HG03457 (cell line): ENCODE results near the gene TBX20.
"Not testable (repeated sequence)": the region's sequence is repeated elsewhere in the genome, so short reads cannot be mapped to it uniquely, and the experiment has no call there.

Experiments
- ATAC-seq: cut with Tn5 transposase; IDR thresholded peaks from one replicate; pipeline ENCODE4 v1.9.1; 2021; ENCODE audit warnings: moderate number of reproducible peaks; ENCODE audit not compliant: unreplicated experiment

The TBX20 gene

DNA sequence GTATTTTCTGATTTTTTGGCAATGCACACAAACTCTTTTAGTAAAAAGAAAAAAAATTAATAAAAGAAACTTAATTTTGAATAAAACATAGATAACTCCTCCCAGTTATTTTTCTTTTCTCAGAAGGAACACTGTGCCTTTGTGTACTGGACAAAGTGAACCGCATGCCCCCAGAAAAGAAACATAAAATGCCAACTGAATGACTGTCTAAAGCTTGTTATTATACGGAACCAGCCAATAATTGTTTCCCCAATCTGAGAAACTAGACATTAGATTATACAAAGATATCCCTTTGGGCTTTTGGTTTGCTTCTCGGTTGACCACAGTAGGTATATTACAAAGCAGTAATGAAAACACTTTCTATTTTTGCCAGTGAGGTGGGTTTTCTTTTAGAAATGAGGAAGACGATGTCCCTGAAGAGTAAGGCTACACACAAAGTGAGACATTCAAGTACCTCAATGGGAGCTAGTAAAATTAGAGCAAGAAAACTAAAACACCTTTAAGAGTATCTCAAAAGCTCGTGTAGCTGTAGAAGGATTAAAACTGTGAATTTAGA lies 25.3 kb downstream of the TBX20 start:
- ATAC-seq: not testable (repeated sequence)

DNA sequence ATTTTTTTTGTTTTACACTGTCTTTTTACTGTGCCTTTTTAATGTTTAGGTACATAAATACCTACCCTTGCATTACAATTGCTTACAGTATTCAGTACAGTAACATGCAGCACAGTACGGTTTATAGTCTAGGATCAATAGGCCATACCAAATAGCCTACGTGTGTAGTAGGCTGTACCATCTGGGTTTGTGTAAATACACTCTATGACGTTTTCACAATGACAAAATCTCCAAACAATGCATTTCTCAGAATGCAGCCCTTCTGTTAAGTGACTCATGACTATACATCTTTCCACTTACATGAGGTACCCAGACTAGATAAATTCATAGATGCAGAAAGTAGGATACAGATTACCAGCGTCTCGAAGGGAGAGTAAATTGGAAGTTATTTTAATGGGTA lies 26.5 kb downstream of the TBX20 start:
- not testable (repeated sequence) for ATAC-seq

DNA sequence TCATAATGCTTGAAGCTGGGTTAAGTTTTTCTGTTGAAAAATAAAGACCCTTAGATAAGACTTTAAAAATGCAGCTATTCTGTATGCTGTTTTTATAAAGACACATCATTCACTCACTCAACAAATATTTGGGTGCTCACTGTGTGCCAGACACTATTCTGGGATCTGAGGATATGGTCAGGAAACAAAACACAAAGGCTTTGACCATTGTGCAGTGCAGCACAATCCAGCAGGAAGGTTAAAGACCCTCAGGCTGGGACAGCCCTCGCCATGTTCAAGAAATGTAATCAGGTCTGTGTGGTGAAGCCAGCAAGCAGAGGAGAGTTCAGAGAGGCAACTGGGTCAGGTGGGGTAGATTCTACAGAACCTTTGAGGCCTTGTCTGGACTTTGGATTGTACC lies 31.5 kb downstream of the TBX20 start:
- not testable (repeated sequence) for ATAC-seq

DNA sequence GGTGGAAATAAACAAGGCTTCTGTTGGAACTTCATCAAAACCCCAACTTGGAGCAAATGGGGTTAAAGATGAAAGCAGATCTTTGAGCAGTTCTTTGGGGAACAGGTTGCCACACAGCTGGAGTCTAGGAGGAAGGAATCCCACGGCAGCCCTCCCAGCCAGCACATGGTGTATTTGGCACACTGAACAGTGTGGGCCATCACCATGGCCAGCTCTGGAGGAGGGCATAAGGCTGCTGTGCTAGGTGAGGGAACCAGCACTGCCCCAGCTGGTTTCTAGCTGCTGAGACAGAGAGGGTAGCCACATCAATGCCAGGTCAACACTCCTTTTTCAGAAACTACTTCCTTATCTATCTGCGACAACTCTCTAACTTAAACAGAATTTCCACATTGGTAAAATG lies 33.7 kb downstream of the TBX20 start:
- not testable (repeated sequence) for ATAC-seq

DNA sequence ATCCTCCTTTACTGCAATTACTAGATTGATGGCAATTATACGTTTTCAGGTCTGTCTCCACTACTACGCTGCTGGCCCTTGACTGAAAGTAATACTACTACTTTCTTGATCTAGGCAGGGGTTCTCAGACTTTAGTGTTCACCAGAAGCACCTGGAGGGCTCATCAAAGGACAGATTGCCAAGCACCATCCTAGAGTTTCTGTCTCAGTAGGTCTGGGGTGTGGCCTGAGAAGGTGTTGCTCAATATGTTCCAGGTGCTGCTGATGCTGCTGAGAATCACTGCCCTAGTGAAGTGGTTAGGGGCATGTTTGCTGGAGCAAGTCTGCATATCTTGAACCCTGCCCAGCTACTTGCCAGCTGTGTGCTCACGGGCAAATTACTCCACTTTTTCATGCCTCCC lies 37.9 kb downstream of the TBX20 start:
- ATAC-seq: not testable (repeated sequence)

DNA sequence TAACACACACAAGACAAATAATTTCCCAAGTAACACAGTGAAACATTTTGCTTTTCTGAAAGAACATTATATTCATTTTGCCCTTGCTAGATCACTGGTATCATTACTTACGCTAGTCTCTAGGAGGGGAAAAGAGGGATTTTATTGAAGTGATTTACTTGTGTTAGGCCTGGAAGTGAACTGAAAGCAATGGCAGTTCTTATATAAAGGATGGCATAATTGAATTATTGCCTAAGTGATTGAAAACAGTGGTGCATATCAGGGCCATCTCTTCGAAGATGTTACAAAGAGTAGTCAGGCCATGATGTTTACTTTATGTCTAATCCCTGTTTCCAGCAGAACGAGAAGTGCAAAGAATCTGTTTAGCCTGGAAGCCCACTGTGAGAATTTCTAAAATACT lies 38.8 kb downstream of the TBX20 start:
- not testable (repeated sequence) for ATAC-seq

DNA sequence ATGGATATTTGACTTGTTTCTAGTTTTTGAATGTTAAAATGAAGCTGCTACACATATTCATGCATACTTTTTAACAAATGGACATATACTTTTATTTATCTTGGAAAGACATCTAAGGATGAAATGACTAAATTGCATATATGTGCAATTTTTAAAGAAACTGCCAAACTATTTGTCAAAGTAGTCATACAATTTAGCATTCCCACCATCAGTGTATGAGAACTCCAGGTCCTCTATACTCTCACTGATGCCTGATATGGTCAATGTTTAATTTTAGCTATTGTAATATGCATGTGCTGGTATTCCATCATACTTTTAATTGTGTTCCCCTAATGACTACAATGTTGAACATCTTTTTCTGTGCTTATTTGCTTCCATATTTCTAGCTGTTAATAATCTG lies 47.0 kb downstream of the TBX20 start:
- ATAC-seq: not testable (repeated sequence)

DNA sequence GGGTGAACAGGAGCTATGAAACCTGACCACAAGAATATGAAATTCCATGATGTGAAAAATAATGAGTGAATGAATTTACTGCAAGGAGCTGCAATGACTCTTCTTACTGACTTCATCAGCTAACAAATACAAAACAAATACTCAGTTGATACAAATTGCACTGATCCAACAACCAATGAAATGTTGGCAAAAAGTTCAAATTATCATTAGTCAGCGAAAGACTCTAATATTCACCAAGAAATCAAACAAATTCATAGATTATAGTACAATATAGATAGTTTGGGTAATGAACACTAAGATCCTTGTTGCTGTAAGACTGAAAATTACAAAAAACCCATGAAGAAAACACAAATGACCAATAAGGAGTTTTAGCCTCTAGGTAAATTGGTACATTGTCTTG lies 49.0 kb downstream of the TBX20 start:
- ATAC-seq: not testable (repeated sequence)

DNA sequence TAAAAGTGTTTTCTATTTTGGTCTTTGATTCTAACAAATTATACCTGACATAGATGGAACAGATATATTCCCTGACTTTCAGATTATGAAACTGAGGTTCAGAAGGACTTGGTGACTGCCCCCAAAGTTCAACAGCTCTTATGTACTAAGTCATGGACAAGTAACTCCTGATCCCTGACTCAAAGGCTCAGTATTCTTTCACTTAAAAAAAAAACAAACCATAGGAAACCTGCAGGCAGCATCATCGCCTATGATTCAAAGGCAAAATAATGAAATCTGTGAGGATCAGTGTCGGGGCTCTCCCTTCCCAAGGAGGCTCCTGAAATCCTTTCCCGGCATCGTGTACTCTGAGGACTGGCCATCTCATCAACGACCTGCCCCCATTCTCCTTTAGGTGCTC lies 49.9 kb downstream of the TBX20 start:
- not testable (repeated sequence) for ATAC-seq

DNA sequence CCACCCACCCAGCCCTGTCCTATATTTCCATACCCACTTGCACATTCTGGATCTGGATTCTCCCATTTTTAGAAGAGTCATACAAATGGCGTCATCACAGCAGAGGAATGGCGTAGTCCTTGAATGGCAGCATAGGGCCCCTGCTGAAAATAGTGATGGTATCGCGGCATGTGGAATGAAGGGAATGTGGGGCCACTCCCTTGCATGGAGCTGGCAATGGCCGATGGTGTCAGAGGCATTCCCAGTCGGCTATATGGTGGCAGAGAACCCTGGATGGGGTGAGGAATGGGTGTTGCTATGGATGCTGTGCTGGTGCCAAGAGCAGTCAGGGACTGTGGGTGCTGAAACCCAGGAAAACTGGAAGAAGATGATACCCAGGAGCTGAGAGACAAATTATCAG lies 51.5 kb downstream of the TBX20 start:
- not testable (repeated sequence) for ATAC-seq

DNA sequence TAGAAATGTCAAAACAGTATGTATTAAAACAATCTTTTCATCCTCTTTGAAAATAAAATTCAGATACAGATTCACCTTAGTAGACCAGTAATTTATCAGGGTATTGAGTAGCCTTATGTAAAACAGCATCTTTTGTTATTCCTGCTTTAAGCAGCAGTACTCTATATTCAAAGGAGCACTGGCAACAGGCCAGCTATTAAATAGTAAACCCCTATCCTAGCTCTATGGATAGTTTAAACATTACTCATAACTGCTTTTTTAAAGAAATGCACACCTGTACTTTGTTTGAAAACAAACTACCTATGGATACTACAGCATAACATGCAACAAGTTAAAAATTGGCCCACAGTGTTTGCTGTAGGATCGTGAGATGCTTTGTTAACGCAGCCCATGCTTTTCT lies 53.7 kb downstream of the TBX20 start:
- not testable (repeated sequence) for ATAC-seq

DNA sequence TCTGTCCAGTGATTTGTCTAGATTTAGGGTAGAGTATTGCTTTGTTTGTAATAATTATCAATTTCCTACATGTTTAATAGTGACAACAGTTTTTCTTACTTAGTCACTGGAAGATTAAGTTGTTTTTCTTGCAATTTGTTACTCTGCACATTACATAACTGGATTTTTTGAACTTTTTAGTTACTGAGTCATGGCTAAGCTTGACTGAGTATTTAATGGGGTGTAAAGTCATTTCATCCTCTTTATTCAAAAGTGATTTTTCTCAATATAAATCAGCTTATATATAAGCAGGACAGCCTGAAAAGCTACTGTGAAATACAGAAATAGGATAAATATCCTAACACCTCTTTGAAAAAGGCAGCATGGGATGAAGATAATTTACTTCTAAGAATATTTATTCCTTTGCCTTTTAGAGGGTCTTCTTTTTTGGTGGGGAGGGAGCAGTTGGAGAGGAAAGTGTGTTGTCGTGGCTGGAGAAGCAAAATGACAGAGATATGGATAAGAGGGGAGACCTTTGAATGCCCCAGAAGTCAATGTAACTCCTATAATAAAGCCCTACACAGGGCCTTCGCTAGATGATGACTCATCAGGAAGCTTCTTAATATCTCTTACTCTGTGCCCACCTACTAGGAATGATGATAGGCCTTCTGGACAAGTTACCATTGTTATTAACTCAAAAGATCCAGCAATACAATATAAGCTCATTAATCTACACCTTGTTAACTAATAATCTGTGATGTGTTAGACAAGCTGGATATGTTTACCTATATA lies 55.3 kb downstream of the TBX20 start:
- not testable (repeated sequence) for ATAC-seq

DNA sequence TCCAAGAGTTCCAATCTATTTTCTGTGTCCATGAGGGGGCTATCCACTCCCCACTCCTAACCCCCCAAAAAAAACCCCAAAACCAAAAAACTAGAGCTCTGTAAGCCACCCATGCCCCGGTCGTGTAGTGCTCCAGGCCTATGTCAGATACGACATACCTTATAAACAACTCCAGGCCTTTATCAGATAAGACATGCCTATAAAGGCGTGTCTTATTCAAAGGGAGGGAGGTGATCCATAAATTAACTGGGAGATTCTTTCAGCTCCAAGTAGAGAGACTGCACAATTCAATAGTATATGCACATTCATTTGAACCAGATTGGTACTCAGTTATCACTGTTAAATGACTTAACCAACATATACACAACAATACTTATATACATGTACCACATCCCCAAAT lies 62.3 kb downstream of the TBX20 start:
- not testable (repeated sequence) for ATAC-seq

DNA sequence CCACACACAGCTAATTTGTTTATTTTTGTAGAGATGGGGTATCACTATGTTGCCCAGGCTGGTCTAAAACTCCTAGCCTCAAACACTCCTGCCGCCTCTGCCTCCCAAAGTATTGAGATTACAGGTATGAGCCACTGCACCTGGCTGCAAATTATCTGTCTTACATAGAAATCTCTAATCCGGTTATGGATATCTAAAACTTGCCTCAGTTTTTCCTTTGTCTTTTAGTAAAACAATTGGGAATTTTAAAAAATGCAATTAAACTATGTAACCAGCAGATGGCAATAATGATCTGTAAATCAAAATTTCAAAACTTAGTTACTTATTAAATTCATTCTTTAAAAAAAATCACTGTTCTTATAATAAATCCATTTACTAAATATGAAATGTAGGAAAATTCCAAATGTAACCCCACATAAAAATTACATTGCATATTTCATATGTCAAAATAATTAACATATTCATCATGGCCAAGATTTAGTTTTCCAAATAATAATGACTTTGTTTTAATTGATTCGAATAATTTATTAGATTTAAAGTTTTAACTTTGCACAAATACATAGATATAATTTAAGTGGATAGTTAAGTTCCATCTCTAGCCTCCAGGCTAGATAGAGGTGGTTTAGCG lies 63.6 kb downstream of the TBX20 start:
- ATAC-seq: not testable (repeated sequence)

DNA sequence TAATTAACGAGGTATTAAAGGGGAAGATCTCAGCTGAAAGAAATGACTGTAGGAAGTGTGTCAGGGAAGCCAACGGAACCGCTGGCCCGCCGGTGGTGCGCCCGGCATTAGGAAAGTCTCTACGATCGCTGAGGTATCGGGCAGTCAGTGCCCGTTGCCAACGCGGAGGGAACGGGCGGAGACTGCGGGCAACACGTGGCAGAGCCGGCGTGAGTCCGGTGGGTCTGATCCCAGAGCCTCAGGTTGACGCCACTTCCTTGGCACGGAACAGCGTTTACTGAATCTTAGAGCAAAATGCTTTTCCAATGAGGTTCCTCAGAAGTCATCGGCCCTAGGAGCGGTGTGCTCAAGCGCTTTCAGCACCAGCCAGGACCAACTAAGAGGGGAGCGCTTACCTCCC lies 67.1 kb downstream of the TBX20 start:
- ATAC-seq: not testable (repeated sequence)

DNA sequence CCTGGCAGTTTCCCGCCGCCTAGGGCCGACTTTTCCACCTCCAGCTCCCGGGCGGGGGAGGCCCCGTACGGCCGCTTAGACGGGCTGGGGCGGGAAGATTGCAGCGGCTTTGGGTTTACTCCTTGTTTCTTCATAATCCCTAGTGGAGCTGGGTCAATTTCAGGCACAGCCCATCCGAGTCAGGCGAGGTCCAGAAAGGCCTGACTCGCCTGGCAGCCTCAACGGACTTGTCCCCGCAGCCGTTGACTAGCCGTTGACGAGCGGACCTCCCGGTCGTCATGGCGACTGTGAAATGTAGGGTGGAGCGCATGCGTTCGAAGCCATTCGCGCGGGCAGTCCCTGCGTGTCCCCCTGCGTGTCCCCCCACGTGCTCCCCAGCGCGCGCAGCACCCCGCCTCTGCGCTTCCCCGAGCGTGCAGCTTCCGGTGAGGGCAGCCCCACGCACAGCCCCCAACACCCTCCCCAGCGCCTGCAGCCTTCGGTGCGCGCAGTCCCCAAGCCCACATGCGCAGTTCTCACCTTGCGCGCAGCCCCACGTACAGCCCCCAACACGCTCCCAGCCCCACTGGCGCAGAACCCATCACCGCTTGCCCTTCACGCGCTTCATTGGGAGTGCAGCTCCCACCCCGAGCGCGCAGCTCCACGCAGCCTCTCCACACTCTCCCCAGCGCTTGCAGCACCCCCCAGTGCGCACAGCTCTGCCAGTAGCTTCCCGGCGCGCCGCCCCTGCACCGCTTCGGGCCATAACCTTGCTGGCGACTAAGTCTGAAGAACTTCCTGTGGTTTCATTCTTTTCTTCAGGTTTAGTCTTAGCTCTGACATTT lies 67.8 kb downstream of the TBX20 start:
- ATAC-seq: no peak

DNA sequence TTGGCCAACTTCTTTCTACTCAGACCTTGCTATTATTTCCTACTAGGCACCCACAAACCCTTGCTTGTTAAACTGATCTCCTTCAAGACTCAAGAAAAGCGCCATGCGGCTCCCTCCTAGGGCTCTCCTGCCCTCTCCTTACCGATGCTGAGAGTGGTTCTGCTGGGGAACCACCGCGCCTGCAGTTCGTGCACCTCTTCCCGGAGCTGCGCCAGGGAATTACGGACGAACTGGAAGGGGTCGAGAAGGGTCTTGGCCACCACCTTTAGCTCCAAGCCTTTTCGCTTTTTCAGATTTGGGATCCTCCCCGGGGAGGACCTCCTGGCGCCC lies 68.4 kb downstream of the TBX20 start:
- not testable (repeated sequence) for ATAC-seq

DNA sequence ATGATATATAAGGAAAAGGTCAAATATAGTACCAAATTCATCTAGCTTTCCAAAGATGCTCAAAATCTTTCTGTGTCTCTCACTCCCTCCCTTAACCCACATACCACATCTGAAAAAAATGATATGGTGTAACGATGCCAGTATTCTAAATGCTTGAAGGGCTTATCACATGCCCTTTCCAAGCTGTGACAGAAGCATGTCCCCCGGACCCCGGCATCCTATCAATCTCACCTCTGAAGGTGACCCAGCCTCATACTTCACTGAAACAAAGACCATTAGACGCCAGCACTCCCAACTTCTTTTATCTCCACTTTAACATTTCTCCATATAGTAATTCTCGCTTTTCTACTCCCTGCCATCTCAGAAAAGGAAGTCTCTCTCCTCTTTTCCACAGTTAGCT lies 68.9 kb downstream of the TBX20 start:
- ATAC-seq: not testable (repeated sequence)

DNA sequence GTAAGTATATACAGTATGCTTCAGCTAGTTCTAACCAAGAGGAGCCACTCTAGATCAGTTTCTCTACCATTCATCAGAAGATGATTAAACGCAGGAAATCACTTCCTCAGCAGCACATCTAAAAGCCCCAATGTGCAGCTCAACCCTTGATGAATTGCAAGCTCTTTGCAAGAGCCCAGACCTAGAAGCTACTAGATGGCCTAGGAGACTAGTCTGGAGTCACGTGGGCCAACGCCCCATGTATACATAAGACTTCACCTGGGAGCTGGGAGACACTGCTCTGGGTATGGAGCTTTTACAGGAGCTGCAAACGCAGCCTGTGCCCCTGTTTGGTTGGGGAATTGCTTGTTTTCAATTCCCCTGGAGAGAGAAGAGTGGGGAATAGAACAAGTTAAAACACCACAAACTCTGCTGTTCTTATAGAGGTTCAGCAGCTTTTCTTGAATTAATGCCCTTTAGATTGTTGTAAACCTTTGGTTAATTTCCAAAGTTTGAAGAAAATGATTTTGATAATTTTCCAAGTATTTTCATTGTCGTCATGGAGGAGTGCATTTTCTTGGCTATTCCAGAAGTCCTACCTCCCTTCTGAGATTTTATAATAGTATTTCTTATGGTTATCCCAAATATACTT lies 69.9 kb downstream of the TBX20 start:
- not testable (repeated sequence) for ATAC-seq

DNA sequence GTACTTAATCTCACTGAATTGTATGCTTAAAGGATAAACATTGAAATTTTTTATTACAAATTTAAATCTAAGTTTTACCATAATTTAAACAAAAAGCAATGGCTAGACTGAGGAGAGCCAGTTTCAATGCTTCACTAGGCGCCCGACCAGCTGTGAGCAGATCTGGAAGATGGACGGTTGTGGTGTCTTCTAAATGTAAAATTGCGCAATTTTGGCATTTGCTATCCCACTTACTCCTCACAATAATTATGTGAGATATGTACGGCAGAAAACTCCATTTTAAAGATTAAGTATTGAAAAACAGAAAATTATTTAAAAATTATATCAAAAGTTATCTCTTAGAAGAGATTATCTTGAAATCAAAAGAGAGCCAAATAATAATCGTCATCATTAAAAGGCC lies 73.2 kb downstream of the TBX20 start:
- not testable (repeated sequence) for ATAC-seq

DNA sequence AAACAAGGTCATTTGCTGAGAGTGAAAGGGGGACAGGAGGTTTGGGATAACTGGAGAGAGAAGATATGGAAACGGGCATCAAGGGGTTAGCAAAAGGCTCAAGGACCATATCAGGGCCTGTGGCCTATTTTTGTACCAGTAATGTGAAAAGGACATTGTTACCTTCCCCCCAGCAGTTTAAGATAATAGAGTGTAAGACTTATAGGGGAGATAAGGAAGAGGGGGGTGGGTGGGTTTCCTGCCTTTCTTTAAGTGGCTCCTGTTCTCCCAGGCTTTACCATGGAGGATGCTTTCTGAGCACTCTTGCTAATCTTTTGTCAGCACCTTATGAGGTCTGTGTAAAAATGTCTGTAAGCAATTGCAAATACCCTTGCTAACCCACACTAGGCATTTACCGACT lies 80.7 kb downstream of the TBX20 start:
- ATAC-seq: not testable (repeated sequence)
